ENCODE data around the gene R3HDM1. TPM values are rescaled to one million over a fixed set of nuclear protein-coding genes. Genes with fewer than 3 reads are reported as not detected.
A peak's percentile ranks its signal among the peaks of the same experiment; 100 is the strongest.

Gene R3HDM1
- total RNA-seq, 1 experiment from 2014 or later: 52.5 TPM

- DNase-seq: peak; percentile 99
- no peaks in the 10 kb centered on the region for H3K9me3 ChIP-seq (replicated peaks)
- peaks cover 17% of the 10 kb centered on the region for H3K36me3 ChIP-seq
- no peaks in the 10 kb centered on the region for H3K27me3 ChIP-seq
- peak within 1 kb of the TSS; percentile 97 for H3K27ac ChIP-seq
- H3K4me3 ChIP-seq: peak within 1 kb of the TSS; percentile 91
- peaks cover 23% of the 10 kb centered on the region for H3K4me1 ChIP-seq
Measured at GRCh38 chr2:135741395-135742324, 210.4 kb downstream of the R3HDM1 start, which contains the start of gene UBXN4. Gene UBXN4, plus strand, starts transcription at chr2:135741855. Its CDS starts 75 bp downstream, at chr2:135741930.

DNA sequence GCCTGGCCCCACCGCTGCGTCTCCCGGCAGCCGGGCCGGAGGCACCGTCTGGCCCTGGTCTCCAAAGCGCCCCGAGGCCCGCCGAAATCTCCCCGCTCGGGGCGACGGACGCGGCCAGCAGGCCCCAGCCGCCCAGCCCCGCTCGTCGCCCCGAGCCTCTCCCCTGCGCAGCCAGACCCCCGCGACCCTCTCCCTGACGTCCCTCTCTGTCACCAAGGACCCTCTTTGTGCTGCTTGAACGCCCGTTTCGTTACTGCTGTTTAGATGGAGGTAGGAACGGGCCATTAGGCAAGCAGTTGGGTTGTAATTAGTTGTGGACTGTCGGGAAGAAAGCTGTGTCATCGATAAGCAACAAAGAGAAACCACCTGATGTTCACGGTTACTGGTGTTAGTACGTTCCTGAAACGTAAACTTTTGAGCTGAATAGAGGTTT, 211.1 kb downstream of the R3HDM1 start:
- peak; percentile 49 to 67 for DNase-seq
- Histone ChIP-seq H3K27ac (peak overlapping the region; percentile 97), H3K9me3 (replicated peaks) (no peaks in the 10 kb centered on the region), H3K4me3 (peak overlapping the region; percentile 91), H3K36me3 (peaks cover 17% of the 10 kb centered on the region), H3K4me1 (peaks cover 17% of the 10 kb centered on the region), H3K27me3 (no peaks in the 10 kb centered on the region)

GRCh38 chr2:135743860-135744259, 212.6 kb downstream of the R3HDM1 start:
- H3K27me3 ChIP-seq: no peaks in the 10 kb centered on the region
- peak; percentile 35 to 90 for DNase-seq
- peak overlapping the region; percentile 97 for H3K27ac ChIP-seq
- H3K9me3 ChIP-seq (replicated peaks): no peaks in the 10 kb centered on the region
- peaks cover 16% of the 10 kb centered on the region for H3K4me1 ChIP-seq
- H3K36me3 ChIP-seq: peaks cover 27% of the 10 kb centered on the region
- peak overlapping the region; percentile 91 for H3K4me3 ChIP-seq

GRCh38 chr2:135744760-135745314, 213.6 kb downstream of the R3HDM1 start:
- DNase-seq: peak; percentile 54 to 68
- Histone ChIP-seq H3K27ac (peak overlapping the region; percentile 97), H3K9me3 (replicated peaks) (no peaks in the 10 kb centered on the region), H3K36me3 (peaks cover 35% of the 10 kb centered on the region), H3K4me1 (peaks cover 16% of the 10 kb centered on the region), H3K4me3 (peak overlapping the region; percentile 91), H3K27me3 (no peaks in the 10 kb centered on the region)

DNA sequence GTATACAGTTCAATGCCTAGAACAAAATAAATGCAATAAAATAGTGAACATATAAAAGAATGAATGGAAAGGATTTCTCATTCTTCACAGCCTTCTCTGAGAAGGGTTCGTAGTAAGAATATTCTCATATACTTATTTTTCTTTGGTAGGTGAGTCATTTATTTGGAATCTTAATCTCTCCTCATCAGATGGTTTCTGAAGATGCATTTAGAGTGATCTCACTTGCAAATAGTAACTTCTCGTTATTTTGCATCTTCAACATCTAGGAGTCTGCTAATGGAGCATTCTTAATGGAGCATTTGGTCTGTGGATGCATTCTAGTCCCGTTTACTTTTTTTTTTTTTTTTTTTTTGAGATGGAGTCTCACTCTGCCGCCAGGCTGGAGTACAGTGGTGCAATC, 214.3 kb downstream of the R3HDM1 start:
- Histone ChIP-seq H3K4me1 (peaks cover 16% of the 10 kb centered on the region), H3K27me3 (no peaks in the 10 kb centered on the region), H3K9me3 (replicated peaks) (no peaks in the 10 kb centered on the region), H3K36me3 (peaks cover 42% of the 10 kb centered on the region), H3K27ac (no peak overlapping the region), H3K4me3 (no peak overlapping the region)
- no peak for DNase-seq

DNA sequence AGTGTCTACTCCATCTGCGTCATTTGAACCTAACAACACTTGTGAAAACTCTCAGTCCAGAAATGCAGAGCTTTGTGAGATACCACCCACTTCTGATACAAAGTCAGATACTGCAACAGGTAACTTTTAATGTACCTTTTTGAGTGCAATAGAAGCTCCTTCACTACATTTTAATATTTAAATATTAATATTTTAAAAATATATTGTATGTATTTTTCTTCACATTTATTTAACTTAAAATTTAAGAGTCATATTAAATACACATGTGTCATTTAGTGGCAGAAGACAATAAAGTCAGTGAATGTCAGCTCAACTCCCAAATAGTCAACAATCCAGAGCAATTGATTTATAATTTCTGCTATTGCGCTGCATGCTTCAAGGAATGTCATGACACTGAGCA, 224.3 kb downstream of the R3HDM1 start:
- no peaks in the 10 kb centered on the region for H3K4me1 ChIP-seq
- H3K4me3 ChIP-seq: no peak overlapping the region
- no peak for DNase-seq
- H3K36me3 ChIP-seq: peaks cover 94% of the 10 kb centered on the region
- H3K9me3 ChIP-seq (replicated peaks): peaks cover 14% of the 10 kb centered on the region; the same call in 1 of the 2 replicates
- H3K27ac ChIP-seq: no peak overlapping the region
- no peaks in the 10 kb centered on the region for H3K27me3 ChIP-seq

DNA sequence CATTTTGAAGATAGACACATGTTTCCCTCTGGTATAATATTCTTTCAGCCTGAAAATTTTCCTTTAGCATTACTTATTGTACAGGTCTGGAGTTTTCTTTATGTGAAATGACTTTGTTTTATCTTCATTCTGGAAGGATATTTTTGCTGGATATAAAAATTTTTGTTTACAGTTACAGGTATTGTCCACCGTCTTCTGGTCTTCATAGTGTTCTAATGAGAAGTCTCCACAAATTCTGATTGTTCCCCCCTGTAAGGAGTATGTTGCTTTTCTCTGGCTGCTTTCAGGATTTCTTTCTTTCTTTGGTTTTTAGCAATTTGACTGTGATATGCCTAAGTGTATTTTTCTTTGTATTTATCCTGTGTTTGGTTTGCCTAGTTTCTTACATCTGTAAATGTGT, 225.4 kb downstream of the R3HDM1 start:
- Histone ChIP-seq H3K9me3 (replicated peaks) (peaks cover 14% of the 10 kb centered on the region; the same call in 1 of the 2 replicates), H3K4me1 (no peaks in the 10 kb centered on the region), H3K27ac (no peak overlapping the region), H3K27me3 (no peaks in the 10 kb centered on the region), H3K36me3 (peaks cover 95% of the 10 kb centered on the region), H3K4me3 (no peak overlapping the region)
- no peak for DNase-seq

DNA sequence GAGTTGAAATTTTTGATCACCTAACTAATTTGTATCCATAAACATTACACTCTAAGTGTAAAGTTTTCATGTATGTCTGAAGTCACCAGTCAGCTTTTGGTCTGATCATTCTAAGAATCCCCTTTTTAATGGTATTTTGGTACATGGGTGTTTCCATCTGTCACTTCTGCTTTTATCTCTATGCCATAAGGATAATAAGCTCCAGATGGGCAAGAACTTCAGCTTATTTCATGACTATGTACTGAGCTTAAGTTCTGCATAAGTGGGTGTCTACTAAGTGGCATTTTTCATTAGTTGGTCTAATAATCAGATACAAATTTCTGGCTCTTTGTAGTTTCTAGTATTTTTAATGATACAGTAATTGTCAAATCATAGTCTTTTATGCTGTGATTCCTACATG, 230.7 kb downstream of the R3HDM1 start:
- Histone ChIP-seq H3K27me3 (no peaks in the 10 kb centered on the region), H3K4me3 (no peak overlapping the region), H3K9me3 (replicated peaks) (peaks cover 5% of the 10 kb centered on the region; the same call in 1 of the 2 replicates), H3K36me3 (peaks cover 96% of the 10 kb centered on the region), H3K27ac (no peak overlapping the region), H3K4me1 (no peaks in the 10 kb centered on the region)
- DNase-seq: no peak

DNA sequence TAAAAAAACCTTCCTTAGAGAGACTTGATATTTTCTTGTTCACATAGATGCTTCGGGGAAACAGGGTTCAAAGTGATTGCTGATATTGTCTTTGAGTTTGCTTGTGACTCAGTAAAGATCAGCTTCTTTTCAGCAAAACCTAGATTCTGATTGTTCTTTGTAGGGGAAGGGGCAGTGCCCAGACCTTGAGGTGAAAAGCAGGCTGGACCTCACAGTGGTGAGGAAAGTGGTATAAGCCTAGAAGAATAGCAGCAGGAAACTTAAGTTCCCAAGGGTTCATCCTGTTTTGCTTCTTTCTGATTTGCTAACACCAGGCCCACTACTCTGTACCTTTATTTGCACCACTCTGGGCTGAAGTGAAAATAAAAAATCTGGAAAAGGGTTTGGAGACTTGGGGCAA, 231.2 kb downstream of the R3HDM1 start:
- H3K27ac ChIP-seq: no peak overlapping the region
- DNase-seq: no peak
- H3K9me3 ChIP-seq (replicated peaks): no peaks in the 10 kb centered on the region; the same call in 1 of the 2 replicates
- H3K36me3 ChIP-seq: peaks cover 96% of the 10 kb centered on the region
- H3K27me3 ChIP-seq: no peaks in the 10 kb centered on the region
- no peaks in the 10 kb centered on the region for H3K4me1 ChIP-seq
- no peak overlapping the region for H3K4me3 ChIP-seq

DNA sequence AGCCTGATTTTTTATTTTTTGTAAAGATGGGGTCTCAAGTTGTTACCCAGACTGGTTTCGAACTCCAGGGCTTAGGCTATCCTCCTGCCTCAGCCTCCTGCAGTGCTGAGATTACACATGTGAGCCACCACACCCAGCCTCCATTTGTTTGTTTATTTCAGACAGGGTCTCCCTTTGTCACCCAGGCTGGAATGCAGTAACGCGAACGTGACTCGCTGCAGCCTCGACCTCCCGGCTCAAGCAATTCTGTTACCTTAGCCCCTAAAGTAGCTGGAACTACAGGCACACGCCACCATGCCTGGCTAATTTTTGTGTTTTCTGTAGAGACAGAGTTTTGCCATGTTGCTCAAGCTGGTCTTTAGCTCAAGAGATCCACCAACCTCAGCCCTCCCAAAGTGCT, 237.6 kb downstream of the R3HDM1 start:
- H3K27ac ChIP-seq: no peak overlapping the region
- no peak for DNase-seq
- no peaks in the 10 kb centered on the region for H3K27me3 ChIP-seq
- H3K9me3 ChIP-seq (replicated peaks): 0 out of 2 replicates have a peak, but pooled peaks cover 3% of the 10 kb centered on the region
- no peak overlapping the region for H3K4me3 ChIP-seq
- H3K36me3 ChIP-seq: peaks cover 98% of the 10 kb centered on the region
- no peaks in the 10 kb centered on the region for H3K4me1 ChIP-seq

GRCh38 chr2:135773319-135773718, 242.0 kb downstream of the R3HDM1 start:
- H3K4me3 ChIP-seq: no peak overlapping the region
- peaks cover 93% of the 10 kb centered on the region for H3K36me3 ChIP-seq
- H3K27ac ChIP-seq: no peak overlapping the region
- H3K4me1 ChIP-seq: no peaks in the 10 kb centered on the region
- DNase-seq: no peak
- H3K9me3 ChIP-seq (replicated peaks): 0 out of 2 replicates have a peak, but pooled peaks cover 3% of the 10 kb centered on the region
- no peaks in the 10 kb centered on the region for H3K27me3 ChIP-seq

- H3K27ac ChIP-seq: no peak overlapping the region
Measured at GRCh38 chr2:135773917-135774316, 242.6 kb downstream of the R3HDM1 start.

More at GRCh38 chr2:135773917-135774316, 242.6 kb downstream of the R3HDM1 start:
- Histone ChIP-seq H3K4me1 (no peaks in the 10 kb centered on the region), H3K4me3 (no peak overlapping the region), H3K9me3 (replicated peaks) (0 out of 2 replicates have a peak, but pooled peaks cover 3% of the 10 kb centered on the region), H3K36me3 (peaks cover 92% of the 10 kb centered on the region), H3K27me3 (no peaks in the 10 kb centered on the region)
- DNase-seq: no peak

Data from SJCRH30 (cell line).